ENCODE results near the gene CDC73.
"Not testable (repeated sequence)": the region's sequence is repeated elsewhere in the genome, so short reads cannot be mapped to it uniquely, and the experiment has no call there.

CDC73 gene

GRCh38 chr1:193237381-193237978 is 115.6 kb downstream of the CDC73 start:
- DNase-seq, result no peak

GRCh38 chr1:193240609-193241008 is 118.8 kb downstream of the CDC73 start:
- no peak for DNase-seq

GRCh38 chr1:193241132-193241827 is 119.4 kb downstream of the CDC73 start:
- no peak for DNase-seq

GRCh38 chr1:193242000-193242399 is 120.2 kb downstream of the CDC73 start:
- no peak for DNase-seq

- DNase-seq, result no peak
Observed at GRCh38 chr1:193249187-193249586, 127.4 kb downstream of the CDC73 start.

- DNase-seq, result no peak
Observed at GRCh38 chr1:193251950-193252349, 130.1 kb downstream of the CDC73 start.

- no peak for DNase-seq
Observed at GRCh38 chr1:193256019-193256418, 134.2 kb downstream of the CDC73 start.

- DNase-seq, result no peak
Observed at GRCh38 chr1:193259636-193260035, 137.8 kb downstream of the CDC73 start.

GRCh38 chr1:193260056-193260745 is 138.4 kb downstream of the CDC73 start:
- DNase-seq, result no peak

- no peak for DNase-seq
Observed at GRCh38 chr1:193260896-193261295, 139.1 kb downstream of the CDC73 start.

- DNase-seq, result no peak
Observed at GRCh38 chr1:193262661-193263060, 140.8 kb downstream of the CDC73 start.

- no peak for DNase-seq
Observed at GRCh38 chr1:193264313-193265065, 142.7 kb downstream of the CDC73 start.

GRCh38 chr1:193265716-193266115 is 143.9 kb downstream of the CDC73 start:
- no peak for DNase-seq

GRCh38 chr1:193266794-193267193 is 145.0 kb downstream of the CDC73 start:
- not testable (repeated sequence) for DNase-seq

- DNase-seq, result no peak
Observed at GRCh38 chr1:193270996-193271395, 149.2 kb downstream of the CDC73 start.

GRCh38 chr1:193275773-193276172 is 153.9 kb downstream of the CDC73 start:
- no peak for DNase-seq

- no peak for DNase-seq
Observed at GRCh38 chr1:193278968-193279367, 157.1 kb downstream of the CDC73 start.

GRCh38 chr1:193281894-193282293 is 160.1 kb downstream of the CDC73 start:
- DNase-seq, result no peak

GRCh38 chr1:193283016-193283415 is 161.2 kb downstream of the CDC73 start:
- no peak for DNase-seq

- no peak for DNase-seq
Observed at GRCh38 chr1:193284219-193284618, 162.4 kb downstream of the CDC73 start.

- DNase-seq, result no peak
Observed at GRCh38 chr1:193285641-193286040, 163.8 kb downstream of the CDC73 start.

- DNase-seq, result not testable (repeated sequence)
Observed at GRCh38 chr1:193288548-193289080, 166.8 kb downstream of the CDC73 start.

- DNase-seq, result no peak
Observed at GRCh38 chr1:193293726-193294125, 171.9 kb downstream of the CDC73 start.

All from hematopoietic multipotent progenitor cell treated with erythropoietin and hydrocortisone succinate and interleukin-3 and kit ligand, for 8 days (in vitro differentiated cells).